CD14-positive monocyte (primary cell): ENCODE results near the gene PTPRN2. TPM values are rescaled to one million over a fixed set of nuclear protein-coding genes. Genes with fewer than 3 reads are reported as not detected.

Source experiments
- DNase-seq, 3 donors: peaks; one replicate each; pipeline ENCODE4 v3.0.0-alpha.2; 2011 to 2022
- H2AFZ ChIP-seq: 2 replicates; pipeline ENCODE4 v1.6.0; 2012; ENCODE audit warnings: mild to moderate bottlenecking, low read depth, low read length, inconsistent platforms; ENCODE audit not compliant: insufficient read depth, poor library complexity, severe bottlenecking
- H3K27ac ChIP-seq, 2 donors: 1 replicate in 1 of 2; 2 replicates in 1 of 2; pipeline ENCODE4 v1.5.1; 2012 to 2013; ENCODE audit warnings: low read length in 2 of 2, control low read depth in 1 of 2, inconsistent platforms in 1 of 2, low read depth in 1 of 2, mild to moderate bottlenecking in 1 of 2
- H3K27me3 ChIP-seq, 2 donors: one replicate each; pipeline versions ENCODE4 v1.6.0 to v1.6.1; 2011 to 2013; ENCODE audit warnings: low read length in 2 of 2; ENCODE audit not compliant: control insufficient read depth in 2 of 2, insufficient read depth in 2 of 2
- H3K36me3 ChIP-seq, 2 donors: replicated peaks in 1 of 2; 1 replicate in 1 of 2; 2 replicates in 1 of 2; pipeline versions ENCODE4 v1.5.1 to v1.6.1; 2012 to 2013; ENCODE audit warnings: low read length in 2 of 2, control low read depth in 1 of 2, inconsistent platforms in 1 of 2, mild to moderate bottlenecking in 1 of 2; ENCODE audit not compliant: insufficient read depth in 2 of 2, control insufficient read depth in 1 of 2
- H3K4me1 ChIP-seq, 2 donors: 1 replicate in 1 of 2; 2 replicates in 1 of 2; pipeline versions ENCODE4 v1.5.1 to v1.6.1; 2012 to 2013; ENCODE audit warnings: low read length in 2 of 2, control low read depth in 1 of 2, inconsistent platforms in 1 of 2, mild to moderate bottlenecking in 1 of 2, moderate library complexity in 1 of 2; ENCODE audit not compliant: insufficient read depth in 2 of 2, control insufficient read depth in 1 of 2
- H3K4me2 ChIP-seq: replicated peaks from 2 replicates; pipeline ENCODE3; 2012; ENCODE audit warnings: low read length, moderate library complexity, mild to moderate bottlenecking; ENCODE audit not compliant: poor library complexity, severe bottlenecking; ENCODE audit errors: extremely low read depth
- H3K4me3 ChIP-seq, 3 experiments: fragments of 200-600 bp in 1 of 3; sonication (generic) in 1 of 3; replicated peaks in 1 of 3; 1 replicate in 2 of 3; 2 replicates in 1 of 3; pipeline ENCODE4 v1.5.1; 2011 to 2013; ENCODE audit warnings: low read length in 3 of 3, mild to moderate bottlenecking in 3 of 3, control low read depth in 2 of 3, low read depth in 2 of 3, inconsistent platforms in 1 of 3, moderate library complexity in 1 of 3
- H3K79me2 ChIP-seq: 2 replicates; pipeline ENCODE4 v1.6.0; 2012; ENCODE audit warnings: mild to moderate bottlenecking, control low read depth, inconsistent platforms, low read length, moderate library complexity; ENCODE audit not compliant: insufficient read depth
- H3K9ac ChIP-seq: 2 replicates; pipeline ENCODE4 v1.6.0; 2017; ENCODE audit warnings: low read length, mild to moderate bottlenecking; ENCODE audit not compliant: insufficient read depth, poor library complexity, severe bottlenecking
- H3K9me3 ChIP-seq, 2 donors: replicated peaks in 1 of 2; 1 replicate in 1 of 2; 2 replicates in 1 of 2; pipeline versions ENCODE4 v1.5.1 to v1.6.1; 2012 to 2013; ENCODE audit warnings: low read length in 2 of 2, control low read depth in 1 of 2; ENCODE audit not compliant: control insufficient read depth in 1 of 2, insufficient read depth in 1 of 2
- H4K20me1 ChIP-seq: 2 replicates; pipeline ENCODE4 v1.6.0; 2012; ENCODE audit warnings: mild to moderate bottlenecking, low read length, control low read depth, moderate library complexity; ENCODE audit not compliant: insufficient read depth
- H3K27ac Mint-ChIP-seq, 7 donors: one replicate each; pipeline ENCODE4 v1.8.0; 2020; ENCODE audit warnings: mild to moderate bottlenecking in 7 of 7, mixed read lengths in 7 of 7, moderate library complexity in 6 of 7, inconsistent platforms in 2 of 7
- H3K27me3 Mint-ChIP-seq, 3 donors: one replicate each; pipeline ENCODE4 v1.8.0; 2021 to 2022; ENCODE audit warnings: low read depth in 3 of 3, mild to moderate bottlenecking in 3 of 3, mixed read lengths in 3 of 3, moderate library complexity in 3 of 3, inconsistent platforms in 1 of 3
- H3K36me3 Mint-ChIP-seq, 2 donors: one replicate each; pipeline ENCODE4 v1.8.0; 2020; ENCODE audit warnings: mixed read lengths in 2 of 2, inconsistent platforms in 1 of 2, mild to moderate bottlenecking in 1 of 2
- H3K4me1 Mint-ChIP-seq: one replicate; pipeline ENCODE4 v1.8.0; 2020; ENCODE audit warnings: mild to moderate bottlenecking, mixed read lengths
- H3K4me3 Mint-ChIP-seq, 2 donors: one replicate each; pipeline ENCODE4 v1.8.0; 2020; ENCODE audit warnings: mild to moderate bottlenecking in 2 of 2, mixed read lengths in 2 of 2, moderate library complexity in 1 of 2
- H3K9me3 Mint-ChIP-seq, 7 donors: one replicate each; pipeline ENCODE4 v1.8.0; 2020 to 2022; ENCODE audit warnings: mixed read lengths in 7 of 7, mild to moderate bottlenecking in 6 of 7, moderate library complexity in 6 of 7, inconsistent platforms in 2 of 7
- CTCF ChIP-seq: fragments of 200-600 bp; IDR thresholded peaks from one replicate; pipeline ENCODE4 v1.8.0; 2022; ENCODE audit warnings: antibody characterized with exemption, mild to moderate bottlenecking
- WGBS: methylation state at CpG from one replicate; pipeline ENCODE4 v1.1.5; 2013; ENCODE audit warnings: missing lambda C conversion rate; ENCODE audit not compliant: insufficient coverage; 5-methylcytosine and 5-hydroxymethylcytosine counted together
- intact Hi-C, 2 donors: fragments of 100-400 bp; cut with micrococcal nuclease; formaldehyde crosslinking; loops; one replicate each; pipeline versions ENCODE4 v1.15.0 to v1.15.1; 2023
- polyA plus RNA-seq, 3 donors: library from polyadenylated mRNA; depleted of rRNA in 1 of 3; unstranded in 2 of 3; stranded (reverse) in 1 of 3; fragments of 300-500 nt in 2 of 3; fragments of >200 nt in 1 of 3; fragmentation: Illumina TruSeq in 2 of 3; gene quantifications; 1 replicate in 2 of 3; 2 replicates in 1 of 3; pipeline ENCODE4 v1.2.3, GENCODE V29; 2012 to 2021

The PTPRN2 gene
- polyA plus RNA-seq, 3 donors, result 0.25 to 1.4 (median 0.97) TPM

- Histone ChIP-seq H2AFZ (no peak overlapping the region), H3K79me2 (no peaks in the 10 kb centered on the region), H3K9ac (no peak overlapping the region), H3K27me3 (no peaks in the 10 kb centered on the region), H3K4me3 (no peak overlapping the region), H3K4me2 (no peak overlapping the region), H3K27ac (no peak overlapping the region), H4K20me1 (no peaks in the 10 kb centered on the region), H3K9me3 (peaks cover 73 to 91% of the 10 kb centered on the region in 2 donors), H3K36me3 (no peaks in the 10 kb centered on the region), H3K4me1 (no peaks in the 10 kb centered on the region)
- DNase-seq, result no peak
- Mint-ChIP-seq H3K36me3 (no peaks in the 10 kb centered on the region), H3K27me3 (no peaks in the 10 kb centered on the region), H3K9me3 (peaks cover 45 to 78% (median 68%) of the 10 kb centered on the region in 7 donors), H3K4me3 (no peak overlapping the region), H3K4me1 (no peaks in the 10 kb centered on the region), H3K27ac (no peak overlapping the region)
- WGBS, result 61% methylated on average over 6 of the region's 6 CpGs
- TF ChIP-seq CTCF, result no peak
- intact Hi-C loops, result no loop called here
Observed at GRCh38 chr7:158120716-158121115, 466.9 kb downstream of the PTPRN2 start.

- Histone ChIP-seq H3K27me3 (no peaks in the 10 kb centered on the region), H4K20me1 (no peaks in the 10 kb centered on the region), H3K36me3 (no peaks in the 10 kb centered on the region), H3K4me2 (no peak overlapping the region), H3K27ac (no peak overlapping the region), H3K79me2 (no peaks in the 10 kb centered on the region), H3K4me3 (no peak overlapping the region), H3K4me1 (no peaks in the 10 kb centered on the region), H3K9ac (no peak overlapping the region), H3K9me3 (peaks cover 73 to 91% of the 10 kb centered on the region in 2 donors), H2AFZ (no peak overlapping the region)
- H3K36me3 Mint-ChIP-seq, result no peaks in the 10 kb centered on the region
- DNase-seq, result no peak
- no peaks in the 10 kb centered on the region for H3K27me3 Mint-ChIP-seq
- no peak for TF ChIP-seq CTCF
- no peak overlapping the region for H3K27ac Mint-ChIP-seq
- no peaks in the 10 kb centered on the region for H3K4me1 Mint-ChIP-seq
- 83% methylated on average over 2 of the region's 4 CpGs for WGBS
- H3K4me3 Mint-ChIP-seq, result no peak overlapping the region
- peaks cover 44 to 78% (median 68%) of the 10 kb centered on the region in 7 donors for H3K9me3 Mint-ChIP-seq
- intact Hi-C loops, result no loop called here
Observed at GRCh38 chr7:158120316-158120715, 467.3 kb downstream of the PTPRN2 start.
